Measurements from ENCODE around the gene BCL2L13.

The BCL2L13 gene

DNA sequence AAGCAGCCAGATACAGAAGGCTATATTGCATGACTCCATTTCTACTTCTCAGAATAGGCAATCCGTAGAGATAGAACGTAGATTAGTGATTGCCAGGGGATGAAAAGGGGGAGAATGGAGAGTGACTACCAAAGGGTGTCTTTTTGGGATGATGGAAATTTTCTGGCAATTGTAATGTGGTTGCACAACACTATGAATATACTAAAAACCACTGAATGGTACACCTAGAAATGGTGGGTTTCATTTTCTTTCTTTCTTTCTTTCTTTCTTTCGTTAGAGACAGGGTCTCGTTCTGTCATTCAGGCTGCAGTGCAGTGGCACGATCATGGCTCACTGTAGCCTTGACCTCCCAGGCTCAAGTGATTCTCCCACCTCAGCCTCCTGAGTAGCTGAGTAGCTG, 81.4 kb downstream of the BCL2L13 start:
- Mint-ChIP-seq H3K4me3 (no peak overlapping the region), H3K9me3 (ENCODE audit: low read depth) (no peaks in the 10 kb centered on the region), H3K27ac (no peak overlapping the region), H3K27me3 (no peaks in the 10 kb centered on the region), H3K36me3 (no peaks in the 10 kb centered on the region), H3K4me1 (ENCODE audit: low read depth) (no peaks in the 10 kb centered on the region)

DNA sequence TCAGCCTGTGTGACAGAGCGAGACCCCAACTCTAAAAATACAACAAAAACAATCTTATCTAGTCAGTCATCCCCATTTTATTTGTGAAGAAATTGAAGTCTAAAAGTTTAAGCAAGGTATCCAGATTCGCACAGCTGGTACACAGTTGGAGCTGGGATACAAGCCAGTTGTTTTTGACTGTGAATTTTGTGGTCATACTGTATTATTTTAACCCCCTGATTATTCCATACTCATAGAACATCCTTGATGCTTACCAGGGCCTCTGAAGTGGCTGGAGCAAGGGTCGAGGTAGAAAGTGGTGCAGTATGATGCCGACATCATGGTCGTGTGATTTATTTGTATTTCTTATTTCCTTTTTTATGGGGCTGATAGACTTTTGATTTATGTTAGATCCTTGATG, 85.7 kb downstream of the BCL2L13 start:
- peaks cover 2% of the 10 kb centered on the region for H3K36me3 Mint-ChIP-seq
- H3K9me3 Mint-ChIP-seq (ENCODE audit: low read depth) = no peaks in the 10 kb centered on the region
- H3K27ac Mint-ChIP-seq = no peak overlapping the region
- no peak overlapping the region for H3K4me3 Mint-ChIP-seq
- H3K4me1 Mint-ChIP-seq (ENCODE audit: low read depth) = peaks cover 16% of the 10 kb centered on the region
- H3K27me3 Mint-ChIP-seq = no peaks in the 10 kb centered on the region

DNA sequence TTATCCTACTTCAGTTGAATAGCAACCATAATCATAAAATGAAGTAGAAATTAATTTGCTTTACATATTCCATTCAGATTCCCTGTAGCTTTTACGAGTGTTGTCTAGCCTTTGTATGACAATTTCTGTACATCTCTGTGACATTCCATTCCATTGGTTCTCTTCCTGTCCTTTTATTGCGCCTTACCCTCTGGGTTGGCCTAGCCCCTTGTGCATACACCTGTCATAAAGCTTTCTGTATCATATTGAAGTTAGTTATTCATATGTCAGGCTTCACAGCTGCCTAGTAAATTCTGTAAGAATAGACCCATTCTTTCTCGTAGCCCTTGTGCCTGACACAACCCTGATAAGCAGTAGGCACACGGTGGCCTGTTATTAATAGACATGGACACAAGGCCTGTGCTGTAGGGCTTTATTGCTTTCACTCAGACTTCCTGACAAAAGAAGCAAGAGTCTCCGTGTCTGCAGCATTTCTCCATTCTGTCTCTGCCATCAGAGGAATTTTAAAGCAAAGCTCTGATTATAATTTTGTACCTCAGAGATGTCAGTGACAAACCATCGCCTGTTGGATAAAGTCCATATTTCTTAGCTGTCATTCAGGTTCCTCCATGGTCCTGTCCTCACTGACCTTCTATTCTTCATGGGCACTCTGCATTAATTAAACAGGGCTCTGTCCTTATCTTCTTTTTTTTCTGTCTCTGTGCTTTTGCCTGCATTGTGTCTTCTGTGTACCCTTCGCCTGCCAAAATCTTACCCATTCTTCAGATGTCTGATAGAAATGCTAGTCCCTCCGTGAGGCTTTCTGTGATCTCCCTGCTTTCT, 86.3 kb downstream of the BCL2L13 start:
- peak overlapping the region; percentile 16 for H3K27ac Mint-ChIP-seq

DNA sequence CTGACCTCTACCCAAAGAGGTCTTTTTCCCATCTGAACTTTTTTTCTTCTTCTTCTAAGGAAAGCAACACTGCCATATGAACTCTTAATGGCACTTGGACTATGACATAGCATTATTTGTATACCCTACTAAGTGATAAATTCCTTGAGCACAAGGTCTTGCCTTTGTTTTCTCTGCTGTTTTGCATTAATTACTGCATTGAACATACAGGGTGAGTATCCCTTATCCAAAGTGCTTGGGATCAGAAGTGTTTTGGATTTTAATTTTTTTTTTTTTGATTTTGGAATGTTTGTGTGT, 86.9 kb downstream of the BCL2L13 start:
- Mint-ChIP-seq H3K27ac (peak overlapping the region; percentile 16), H3K9me3 (ENCODE audit: low read depth) (no peaks in the 10 kb centered on the region), H3K4me1 (ENCODE audit: low read depth) (peaks cover 16% of the 10 kb centered on the region), H3K36me3 (peaks cover 2% of the 10 kb centered on the region), H3K27me3 (no peaks in the 10 kb centered on the region), H3K4me3 (no peak overlapping the region)

More for the DNA sequence above, 86.3 kb downstream of the BCL2L13 start:
- H3K4me3 Mint-ChIP-seq = no peak overlapping the region
- peaks cover 16% of the 10 kb centered on the region for H3K4me1 Mint-ChIP-seq (ENCODE audit: low read depth)
- H3K27me3 Mint-ChIP-seq = no peaks in the 10 kb centered on the region
- peaks cover 2% of the 10 kb centered on the region for H3K36me3 Mint-ChIP-seq
- H3K9me3 Mint-ChIP-seq (ENCODE audit: low read depth) = no peaks in the 10 kb centered on the region

DNA sequence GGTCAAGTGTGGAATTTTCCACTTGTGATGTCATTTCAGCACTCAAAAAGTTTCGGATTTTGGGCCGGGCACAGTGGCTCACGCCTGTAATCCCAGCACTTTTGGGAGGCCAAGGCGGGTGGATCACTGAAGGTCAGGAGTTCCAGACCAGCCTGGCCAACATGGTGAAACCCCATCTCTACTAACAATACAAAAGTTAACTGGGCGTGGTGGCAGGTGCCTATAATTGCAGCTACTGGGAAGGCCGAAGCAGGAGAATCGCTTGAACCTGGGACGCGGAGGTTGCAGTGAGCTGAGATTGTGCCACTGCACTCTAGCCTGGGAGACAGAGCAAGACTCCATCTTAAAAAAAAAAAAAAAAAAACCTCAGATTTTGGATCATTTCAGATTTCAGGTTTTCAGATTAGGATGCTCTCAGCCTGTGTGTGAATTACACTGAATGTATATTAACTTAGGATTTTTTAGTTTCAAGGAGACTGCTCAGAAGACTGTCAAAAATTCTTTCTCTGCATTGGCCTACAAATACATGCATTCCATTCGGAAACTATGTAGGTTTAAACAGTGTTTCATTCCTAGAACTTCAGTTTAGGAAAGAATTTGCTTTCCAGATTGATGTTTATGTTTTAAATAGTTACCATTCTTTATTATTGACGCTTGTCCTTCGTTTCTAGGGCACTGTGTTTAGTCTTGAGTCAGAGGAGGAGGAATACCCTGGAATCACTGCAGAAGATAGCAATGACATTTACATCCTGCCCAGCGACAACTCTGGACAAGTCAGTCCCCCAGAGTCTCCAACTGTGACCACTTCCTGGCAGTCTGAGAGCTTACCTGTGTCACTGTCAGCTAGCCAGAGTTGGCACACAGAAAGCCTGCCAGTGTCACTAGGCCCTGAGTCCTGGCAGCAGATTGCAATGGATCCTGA, 87.7 kb downstream of the BCL2L13 start:
- Mint-ChIP-seq H3K4me3 (no peak overlapping the region), H3K9me3 (ENCODE audit: low read depth) (no peaks in the 10 kb centered on the region), H3K4me1 (ENCODE audit: low read depth) (peaks cover 16% of the 10 kb centered on the region), H3K36me3 (peaks cover 2% of the 10 kb centered on the region), H3K27me3 (no peaks in the 10 kb centered on the region), H3K27ac (peak overlapping the region; percentile 30)

DNA sequence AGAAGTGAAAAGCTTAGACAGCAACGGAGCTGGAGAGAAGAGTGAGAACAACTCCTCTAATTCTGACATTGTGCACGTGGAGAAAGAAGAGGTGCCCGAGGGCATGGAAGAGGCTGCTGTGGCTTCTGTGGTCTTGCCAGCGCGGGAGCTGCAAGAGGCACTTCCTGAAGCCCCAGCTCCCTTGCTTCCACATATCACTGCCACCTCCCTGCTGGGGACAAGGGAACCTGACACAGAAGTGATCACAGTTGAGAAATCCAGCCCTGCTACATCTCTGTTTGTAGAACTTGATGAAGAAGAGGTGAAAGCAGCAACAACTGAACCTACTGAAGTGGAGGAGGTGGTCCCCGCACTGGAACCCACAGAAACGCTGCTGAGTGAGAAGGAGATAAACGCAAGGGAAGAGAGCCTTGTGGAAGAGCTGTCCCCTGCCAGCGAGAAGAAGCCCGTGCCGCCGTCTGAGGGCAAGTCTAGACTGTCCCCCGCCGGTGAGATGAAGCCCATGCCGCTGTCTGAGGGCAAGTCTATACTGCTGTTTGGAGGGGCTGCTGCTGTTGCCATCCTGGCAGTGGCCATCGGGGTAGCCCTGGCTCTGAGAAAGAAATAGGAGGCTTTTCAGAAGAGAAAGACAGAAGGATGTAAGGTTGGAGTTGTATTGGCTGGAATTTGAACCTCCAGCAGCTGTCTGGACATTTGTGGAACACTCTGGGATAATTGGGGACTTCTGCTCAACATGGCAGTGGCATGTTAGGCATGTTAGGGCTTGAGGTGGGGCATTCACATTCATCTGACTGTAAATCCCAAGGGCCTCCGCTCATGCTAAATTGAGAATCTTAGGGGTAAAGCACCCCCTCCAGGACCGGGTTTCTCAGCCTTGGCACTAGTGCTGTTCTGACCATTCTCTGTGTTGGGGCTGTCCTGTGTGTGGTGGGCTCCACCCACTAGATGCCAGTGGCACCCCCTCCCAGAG, 88.7 kb downstream of the BCL2L13 start:
- H3K4me1 Mint-ChIP-seq (ENCODE audit: low read depth) = peaks cover 16% of the 10 kb centered on the region
- no peaks in the 10 kb centered on the region for H3K9me3 Mint-ChIP-seq (ENCODE audit: low read depth)
- H3K4me3 Mint-ChIP-seq = no peak overlapping the region
- H3K36me3 Mint-ChIP-seq = peaks cover 2% of the 10 kb centered on the region
- H3K27ac Mint-ChIP-seq = peak overlapping the region; percentile 65
- no peaks in the 10 kb centered on the region for H3K27me3 Mint-ChIP-seq

DNA sequence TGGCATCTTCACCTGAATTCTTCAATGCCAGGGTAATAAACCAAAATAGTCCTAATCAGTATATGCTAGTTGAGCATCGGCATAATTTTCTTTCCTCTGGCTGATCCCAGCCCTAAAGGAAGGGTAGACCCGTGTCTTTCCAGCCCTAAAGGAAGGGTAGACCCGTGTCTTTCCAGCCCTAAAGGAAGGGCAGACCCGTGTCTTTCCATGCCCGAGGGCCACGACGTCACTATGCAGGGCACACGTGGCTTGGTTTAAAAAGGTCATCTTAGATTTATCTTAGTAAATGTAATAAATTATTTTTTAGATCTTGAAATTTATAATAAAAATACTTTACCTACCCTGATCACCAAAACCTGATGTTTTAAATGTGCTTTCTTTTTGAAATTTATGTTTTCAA, 90.2 kb downstream of the BCL2L13 start:
- Mint-ChIP-seq H3K27me3 (no peaks in the 10 kb centered on the region), H3K36me3 (peaks cover 5% of the 10 kb centered on the region), H3K27ac (no peak overlapping the region), H3K4me3 (no peak overlapping the region), H3K9me3 (ENCODE audit: low read depth) (no peaks in the 10 kb centered on the region), H3K4me1 (ENCODE audit: low read depth) (peaks cover 19% of the 10 kb centered on the region)

GRCh38 chr22:17729561-17729960, 91.0 kb downstream of the BCL2L13 start:
- Mint-ChIP-seq H3K4me1 (ENCODE audit: low read depth) (peaks cover 27% of the 10 kb centered on the region), H3K9me3 (ENCODE audit: low read depth) (no peaks in the 10 kb centered on the region), H3K27me3 (no peaks in the 10 kb centered on the region), H3K4me3 (no peak overlapping the region), H3K36me3 (peaks cover 5% of the 10 kb centered on the region), H3K27ac (peak overlapping the region; percentile 30)

- H3K4me3 Mint-ChIP-seq = no peak overlapping the region
These were observed 93.8 kb downstream of the BCL2L13 start for GRCh38 chr22:17732251-17732854.

GRCh38 chr22:17733466-17733865, 94.9 kb downstream of the BCL2L13 start:
- Mint-ChIP-seq H3K9me3 (ENCODE audit: low read depth) (no peaks in the 10 kb centered on the region), H3K27ac (peak overlapping the region; percentile 69), H3K27me3 (no peaks in the 10 kb centered on the region), H3K4me1 (ENCODE audit: low read depth) (peaks cover 15% of the 10 kb centered on the region), H3K36me3 (peaks cover 3% of the 10 kb centered on the region), H3K4me3 (no peak overlapping the region)

More at GRCh38 chr22:17732251-17732854, 93.8 kb downstream of the BCL2L13 start:
- H3K27me3 Mint-ChIP-seq = no peaks in the 10 kb centered on the region
- peaks cover 15% of the 10 kb centered on the region for H3K4me1 Mint-ChIP-seq (ENCODE audit: low read depth)
- H3K9me3 Mint-ChIP-seq (ENCODE audit: low read depth) = no peaks in the 10 kb centered on the region
- H3K27ac Mint-ChIP-seq = no peak overlapping the region
- peaks cover 3% of the 10 kb centered on the region for H3K36me3 Mint-ChIP-seq

GRCh38 chr22:17734187-17734586, 95.6 kb downstream of the BCL2L13 start:
- Mint-ChIP-seq H3K36me3 (peaks cover 3% of the 10 kb centered on the region), H3K27me3 (no peaks in the 10 kb centered on the region), H3K27ac (peak overlapping the region; percentile 69), H3K4me3 (no peak overlapping the region), H3K9me3 (ENCODE audit: low read depth) (no peaks in the 10 kb centered on the region), H3K4me1 (ENCODE audit: low read depth) (peaks cover 15% of the 10 kb centered on the region)

- H3K4me3 Mint-ChIP-seq = no peak overlapping the region
- H3K36me3 Mint-ChIP-seq = peaks cover 3% of the 10 kb centered on the region
- no peaks in the 10 kb centered on the region for H3K9me3 Mint-ChIP-seq (ENCODE audit: low read depth)
- H3K4me1 Mint-ChIP-seq (ENCODE audit: low read depth) = peaks cover 16% of the 10 kb centered on the region
- H3K27ac Mint-ChIP-seq = no peak overlapping the region
- H3K27me3 Mint-ChIP-seq = no peaks in the 10 kb centered on the region
These were observed 100.0 kb downstream of the BCL2L13 start for GRCh38 chr22:17738386-17739128.

- no peak overlapping the region for H3K27ac Mint-ChIP-seq
- no peaks in the 10 kb centered on the region for H3K27me3 Mint-ChIP-seq
These were observed 100.8 kb downstream of the BCL2L13 start for GRCh38 chr22:17739196-17739975.

More at GRCh38 chr22:17739196-17739975, 100.8 kb downstream of the BCL2L13 start:
- peaks cover 8% of the 10 kb centered on the region for H3K4me1 Mint-ChIP-seq (ENCODE audit: low read depth)
- no peak overlapping the region for H3K4me3 Mint-ChIP-seq
- no peaks in the 10 kb centered on the region for H3K9me3 Mint-ChIP-seq (ENCODE audit: low read depth)
- H3K36me3 Mint-ChIP-seq = no peaks in the 10 kb centered on the region

Measured in activated naive CD8-positive, alpha-beta T cell (primary cell).